HepG2 (cell line): Measurements from ENCODE around the gene IFT52. TPM values are rescaled to one million over a fixed set of nuclear protein-coding genes. Genes with fewer than 3 reads are reported as not detected.

Experiments used
- CBFB ChIP-seq: sonication (generic); formaldehyde crosslinking; IDR thresholded peaks from 2 replicates; pipeline ENCODE4 v1.4.0; 2020; ENCODE audit warnings: missing genetic modification reagents
- GABPB1 ChIP-seq: IDR thresholded peaks from 2 replicates; pipeline ENCODE4 v1.6.1; 2016; ENCODE audit warnings: mild to moderate bottlenecking, missing genetic modification reagents, moderate library complexity, missing compliant biosample characterization
- IRX3 ChIP-seq: sonication (generic); formaldehyde crosslinking; IDR thresholded peaks from 2 replicates; pipeline ENCODE4 v1.8.1; 2023; ENCODE audit warnings: mild to moderate bottlenecking, low read depth, missing genetic modification reagents, borderline replicate concordance
- MAFF ChIP-seq: IDR thresholded peaks from 2 replicates; pipeline ENCODE4 v1.6.1; 2011; ENCODE audit warnings: low read depth, low read length, improper control_type of control experiment
- MLX ChIP-seq: IDR thresholded peaks from 2 replicates; pipeline ENCODE4 v1.6.1; 2016
- MTERF4 ChIP-seq: sonication (generic); formaldehyde crosslinking; IDR thresholded peaks from 2 replicates; pipeline ENCODE4 v1.8.0; 2023; ENCODE audit warnings: mild to moderate bottlenecking, missing genetic modification reagents
- NFYC ChIP-seq: IDR thresholded peaks from 2 replicates; pipeline ENCODE4 v1.6.1; 2016; ENCODE audit warnings: missing genetic modification reagents, missing compliant biosample characterization
- RCOR2 ChIP-seq: IDR thresholded peaks from 2 replicates; pipeline ENCODE4 v1.6.1; 2016; ENCODE audit warnings: missing biosample characterization, missing genetic modification reagents
- REL ChIP-seq: sonication (generic); formaldehyde crosslinking; conservative IDR thresholded peaks from 2 replicates; pipeline ENCODE4 v1.8.0; 2022; ENCODE audit warnings: mild to moderate bottlenecking, missing genetic modification reagents, moderate library complexity
- TAF15 ChIP-seq: fragments of 200-400 bp; formaldehyde crosslinking; IDR thresholded peaks from one replicate; pipeline ENCODE4 v1.6.1; 2018; ENCODE audit warnings: mild to moderate bottlenecking, low read depth, low read length; ENCODE audit not compliant: poor library complexity, severe bottlenecking
- ZBTB8A ChIP-seq: sonication (generic); formaldehyde crosslinking; IDR thresholded peaks from 2 replicates; pipeline ENCODE4 v1.4.0; 2020; ENCODE audit warnings: mild to moderate bottlenecking, low read depth, missing genetic modification reagents, borderline replicate concordance
- ZFP36 ChIP-seq: fragments of 150-350 bp; IDR thresholded peaks from 2 replicates; pipeline ENCODE4 v1.6.1; 2018; ENCODE audit warnings: borderline replicate concordance, low read length, low read depth; ENCODE audit not compliant: partially characterized antibody
- ZFP36L1 ChIP-seq: sonication (generic); formaldehyde crosslinking; IDR thresholded peaks from 2 replicates; pipeline ENCODE4 v1.8.0; 2022; ENCODE audit warnings: mild to moderate bottlenecking, missing genetic modification reagents, moderate library complexity
- ZFYVE20 ChIP-seq: sonication (generic); formaldehyde crosslinking; IDR thresholded peaks from 2 replicates; pipeline ENCODE4 v1.8.0; 2023; ENCODE audit warnings: low read depth, mild to moderate bottlenecking, moderate library complexity, missing genetic modification reagents, borderline replicate concordance
- ZNF17 ChIP-seq: sonication (generic); formaldehyde crosslinking; IDR thresholded peaks from 2 replicates; pipeline ENCODE4 v1.5.0; 2020; ENCODE audit warnings: mild to moderate bottlenecking, missing genetic modification reagents
- ZNF205 ChIP-seq: IDR thresholded peaks from 2 replicates; pipeline ENCODE4 v1.6.1; 2018; ENCODE audit warnings: missing biosample characterization, missing genetic modification reagents
- ZNF234 ChIP-seq: sonication (generic); formaldehyde crosslinking; conservative IDR thresholded peaks from 2 replicates; pipeline ENCODE4 v1.5.1; 2020; ENCODE audit warnings: mild to moderate bottlenecking, missing genetic modification reagents
- ZNF3 ChIP-seq: IDR thresholded peaks from 2 replicates; pipeline ENCODE4 v1.7.0; 2017; ENCODE audit warnings: inconsistent platforms
- ZNF530 ChIP-seq: sonication (generic); formaldehyde crosslinking; IDR thresholded peaks from 2 replicates; pipeline ENCODE4 v1.5.0; 2020; ENCODE audit warnings: low read depth, mild to moderate bottlenecking, missing genetic modification reagents
- ZNF564 ChIP-seq: sonication (generic); formaldehyde crosslinking; IDR thresholded peaks from 2 replicates; pipeline ENCODE4 v1.8.1; 2023; ENCODE audit warnings: mild to moderate bottlenecking, missing genetic modification reagents
- polyA plus RNA-seq, 8 experiments: library from polyadenylated mRNA; depleted of rRNA in 3 of 8; stranded (reverse) in 7 of 8; unstranded in 1 of 8; fragments of >200 nt; fragmentation: Illumina TruSeq in 4 of 8; extraction: Trizol in 4 of 8; gene quantifications; 2 replicates each; pipeline versions ENCODE4 v1.2.1 to v1.2.3, GENCODE V29; 2011 to 2016; ENCODE audit warnings: low read depth in 4 of 8, missing spikeins in 1 of 8, mixed read lengths in 1 of 8; ENCODE audit not compliant: insufficient read depth in 1 of 8
- total RNA-seq, 5 experiments: library from RNA; depleted of rRNA; stranded (reverse); fragments of >200 nt; fragmentation: Illumina TruSeq; extraction: Trizol; gene quantifications; 2 replicates each; pipeline ENCODE4 v1.2.3, GENCODE V29; 2016; ENCODE audit warnings: low read depth in 1 of 5
- TF ChIP-seq, protein P1 (sequence below): sonication (generic); formaldehyde crosslinking; IDR thresholded peaks from 2 replicates; pipeline ENCODE4 v1.5.1; 2020; ENCODE audit warnings: mild to moderate bottlenecking, missing genetic modification reagents, moderate library complexity
- TF ChIP-seq, protein P2 (sequence below): sonication (generic); formaldehyde crosslinking; IDR thresholded peaks from 2 replicates; pipeline ENCODE4 v1.4.0; 2020; ENCODE audit warnings: missing genetic modification reagents

IFT52 gene
- total and polyA plus RNA-seq, 2 of the 13 experiments (the other 11 are each of a cell fraction or from before 2014, with no cell fraction given): 48.0 to 64.0 TPM

GRCh38 chr20:43666376-43667328, 75.9 kb downstream of the IFT52 start, which contains the start of gene MYBL2 (continued):
- 0 out of 2 replicates have a peak, but pooled peaks have one; percentile 20 for TF ChIP-seq ZNF234 (CRISPR knock-in tag)
- peak; percentile 38 for TF ChIP-seq TAF15
- TF ChIP-seq, protein P1, sequence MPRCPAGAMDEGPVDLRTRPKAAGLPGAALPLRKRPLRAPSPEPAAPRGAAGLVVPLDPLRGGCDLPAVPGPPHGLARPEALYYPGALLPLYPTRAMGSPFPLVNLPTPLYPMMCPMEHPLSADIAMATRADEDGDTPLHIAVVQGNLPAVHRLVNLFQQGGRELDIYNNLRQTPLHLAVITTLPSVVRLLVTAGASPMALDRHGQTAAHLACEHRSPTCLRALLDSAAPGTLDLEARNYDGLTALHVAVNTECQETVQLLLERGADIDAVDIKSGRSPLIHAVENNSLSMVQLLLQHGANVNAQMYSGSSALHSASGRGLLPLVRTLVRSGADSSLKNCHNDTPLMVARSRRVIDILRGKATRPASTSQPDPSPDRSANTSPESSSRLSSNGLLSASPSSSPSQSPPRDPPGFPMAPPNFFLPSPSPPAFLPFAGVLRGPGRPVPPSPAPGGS (CRISPR knock-in tag): peak; percentile 36
- TF ChIP-seq, protein P2, sequence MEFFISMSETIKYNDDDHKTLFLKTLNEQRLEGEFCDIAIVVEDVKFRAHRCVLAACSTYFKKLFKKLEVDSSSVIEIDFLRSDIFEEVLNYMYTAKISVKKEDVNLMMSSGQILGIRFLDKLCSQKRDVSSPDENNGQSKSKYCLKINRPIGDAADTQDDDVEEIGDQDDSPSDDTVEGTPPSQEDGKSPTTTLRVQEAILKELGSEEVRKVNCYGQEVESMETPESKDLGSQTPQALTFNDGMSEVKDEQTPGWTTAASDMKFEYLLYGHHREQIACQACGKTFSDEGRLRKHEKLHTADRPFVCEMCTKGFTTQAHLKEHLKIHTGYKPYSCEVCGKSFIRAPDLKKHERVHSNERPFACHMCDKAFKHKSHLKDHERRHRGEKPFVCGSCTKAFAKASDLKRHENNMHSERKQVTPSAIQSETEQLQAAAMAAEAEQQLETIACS: peak; percentile 48; the same call in 1 of the 2 replicates
- peak; percentile 82 for TF ChIP-seq ZFP36L1 (CRISPR knock-in tag)
- no peak for TF ChIP-seq ZNF17 (CRISPR knock-in tag)
- TF ChIP-seq ZFP36: no peak
- TF ChIP-seq ZNF3 (CRISPR knock-in tag): no peak
- TF ChIP-seq ZNF564 (CRISPR knock-in tag): 0 out of 2 replicates have a peak, but pooled peaks have one; percentile 53
- peak; percentile 71 for TF ChIP-seq GABPB1
- no peak for TF ChIP-seq ZBTB8A
- no peak for TF ChIP-seq MAFF
- TF ChIP-seq CBFB (CRISPR knock-in tag): peak; percentile 56; the same call in 1 of the 2 replicates
- no peak for TF ChIP-seq ZNF530 (CRISPR knock-in tag)
- peak; percentile 68; the same call in 1 of the 2 replicates for TF ChIP-seq ZNF205 (CRISPR knock-in tag)
- peak; percentile 23; the same call in 1 of the 2 replicates for TF ChIP-seq NFYC (CRISPR knock-in tag)
- TF ChIP-seq ZFYVE20 (CRISPR knock-in tag): peak; percentile 91; the same call in 1 of the 2 replicates
- TF ChIP-seq MLX: no peak
- TF ChIP-seq IRX3 (CRISPR knock-in tag): peak; percentile 96
- TF ChIP-seq REL: peak; percentile 93
- TF ChIP-seq RCOR2 (CRISPR knock-in tag): no peak
- TF ChIP-seq MTERF4 (CRISPR knock-in tag): peak; percentile 83
